HFFc6 (cell line): Measurements from ENCODE around the gene ENTPD2. TPM values are rescaled to one million over a fixed set of nuclear protein-coding genes. Genes with fewer than 3 reads are reported as not detected.
A peak's percentile ranks its signal among the peaks of the same experiment; 100 is the strongest.

Experiments
- DNase-seq: peaks from one replicate; pipeline ENCODE4 v3.0.0-alpha.2; 2018
- H3K27ac Mint-ChIP-seq: 2 replicates; pipeline ENCODE4 v1.8.0; 2020; ENCODE audit warnings: mild to moderate bottlenecking, mixed read lengths
- H3K27me3 Mint-ChIP-seq: 2 replicates; pipeline ENCODE4 v1.8.0; 2021; ENCODE audit warnings: mild to moderate bottlenecking, moderate library complexity, mixed read lengths; ENCODE audit not compliant: insufficient read depth
- H3K36me3 Mint-ChIP-seq: 2 replicates; pipeline ENCODE4 v1.8.0; 2021; ENCODE audit warnings: low read depth, mixed read lengths
- H3K4me1 Mint-ChIP-seq: 2 replicates; pipeline ENCODE4 v1.8.0; 2020; ENCODE audit warnings: low read depth, mixed read lengths
- H3K4me3 Mint-ChIP-seq: 2 replicates; pipeline ENCODE4 v1.8.0; 2020; ENCODE audit warnings: mild to moderate bottlenecking, moderate library complexity, mixed read lengths
- H3K9me3 Mint-ChIP-seq: 2 replicates; pipeline ENCODE4 v1.8.0; 2020; ENCODE audit warnings: mild to moderate bottlenecking, mixed read lengths
- CTCF ChIP-seq: fragments of 200-600 bp; sonication (generic); IDR thresholded peaks from 2 replicates; pipeline ENCODE4 v1.5.0; 2021; ENCODE audit warnings: antibody characterized with exemption, mild to moderate bottlenecking
- total RNA-seq, 6 experiments: library from RNA; stranded (reverse); fragmentation: NEBNext Ultra II Directional; extraction: Animal tissue kit (Norgen Biotek cat#: 25700); gene quantifications; 2 replicates in 1 of 6; 3 replicates in 5 of 6; pipeline ENCODE4 v1.2.3, GENCODE V29; 2021

ENTPD2 gene
- total RNA-seq, 6 experiments from 2014 or later = 0.12 to 0.28 (median 0.16) TPM; not detected in 3

GRCh38 chr9:137021979-137022661 lies 31.7 kb downstream of the ENTPD2 start:
- H3K9me3 Mint-ChIP-seq = no peaks in the 10 kb centered on the region
- no peak for TF ChIP-seq CTCF
- H3K4me3 Mint-ChIP-seq = no peak overlapping the region
- peak overlapping the region; percentile 18; the same call in 1 of the 2 replicates for H3K27ac Mint-ChIP-seq
- peaks cover 3% of the 10 kb centered on the region for H3K27me3 Mint-ChIP-seq
- H3K36me3 Mint-ChIP-seq = no peaks in the 10 kb centered on the region
- H3K4me1 Mint-ChIP-seq = 0 out of 2 replicates have a peak, but pooled peaks cover 1% of the 10 kb centered on the region
- DNase-seq = peak; percentile 55

- DNase-seq = no peak
- Mint-ChIP-seq H3K27me3 (peaks cover 3% of the 10 kb centered on the region), H3K9me3 (no peaks in the 10 kb centered on the region), H3K27ac (no peak overlapping the region), H3K36me3 (peaks cover 5% of the 10 kb centered on the region), H3K4me3 (no peak overlapping the region), H3K4me1 (no peaks in the 10 kb centered on the region)
- no peak for TF ChIP-seq CTCF
Observed at GRCh38 chr9:137021568-137021978, 32.3 kb downstream of the ENTPD2 start.

GRCh38 chr9:137020771-137021567 lies 32.9 kb downstream of the ENTPD2 start:
- no peak overlapping the region for H3K27ac Mint-ChIP-seq
- peaks cover 5% of the 10 kb centered on the region for H3K36me3 Mint-ChIP-seq
- no peak overlapping the region for H3K4me3 Mint-ChIP-seq

GRCh38 chr9:137019891-137020683 lies 33.8 kb downstream of the ENTPD2 start:
- Mint-ChIP-seq H3K4me3 (no peak overlapping the region), H3K36me3 (peaks cover 5% of the 10 kb centered on the region), H3K27ac (no peak overlapping the region), H3K27me3 (peaks cover 3% of the 10 kb centered on the region), H3K9me3 (no peaks in the 10 kb centered on the region), H3K4me1 (no peaks in the 10 kb centered on the region)
- no peak for DNase-seq
- TF ChIP-seq CTCF = no peak

More at GRCh38 chr9:137020771-137021567, 32.9 kb downstream of the ENTPD2 start:
- DNase-seq = no peak
- no peak for TF ChIP-seq CTCF
- no peaks in the 10 kb centered on the region for H3K4me1 Mint-ChIP-seq
- peaks cover 3% of the 10 kb centered on the region for H3K27me3 Mint-ChIP-seq
- no peaks in the 10 kb centered on the region for H3K9me3 Mint-ChIP-seq

GRCh38 chr9:137018761-137019559 lies 34.9 kb downstream of the ENTPD2 start:
- no peak for DNase-seq
- Mint-ChIP-seq H3K4me1 (no peaks in the 10 kb centered on the region), H3K9me3 (no peaks in the 10 kb centered on the region), H3K27ac (no peak overlapping the region), H3K27me3 (peaks cover 3% of the 10 kb centered on the region), H3K4me3 (no peak overlapping the region), H3K36me3 (peaks cover 5% of the 10 kb centered on the region)
- no peak for TF ChIP-seq CTCF
